GM18498 (cell line): Measurements from ENCODE around the gene CPVL.

Experiments
- ATAC-seq: cut with Tn5 transposase; IDR thresholded peaks from one replicate; pipeline ENCODE4 v1.9.1; 2021; ENCODE audit warnings: mild to moderate bottlenecking, moderate library complexity; ENCODE audit not compliant: unreplicated experiment

CPVL gene

DNA sequence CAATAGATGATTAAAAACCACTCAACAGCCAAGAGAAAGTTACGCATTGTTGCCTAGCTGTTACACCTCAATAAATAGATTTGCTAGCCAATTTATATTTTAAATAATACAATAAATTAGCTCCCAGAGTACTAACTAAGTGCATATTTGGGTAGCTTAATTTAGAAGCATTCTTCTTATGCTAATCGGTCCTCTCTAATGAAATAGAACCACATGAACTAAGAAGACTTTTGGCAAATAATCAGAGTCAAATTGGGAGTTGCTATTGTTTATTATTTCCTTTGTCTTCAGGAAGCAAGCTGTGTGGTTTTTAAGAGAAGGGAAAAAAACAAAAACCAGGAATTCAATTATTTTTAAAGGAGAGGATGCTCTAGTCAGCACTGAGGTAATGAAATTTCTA, 139.2 kb downstream of the CPVL start:
- ATAC-seq: no peak

- no peak for ATAC-seq
These were observed 140.5 kb downstream of the CPVL start for GRCh38 chr7:29005829-29006228.

- ATAC-seq: no peak
These were observed 140.9 kb downstream of the CPVL start for GRCh38 chr7:29005406-29005805.

DNA sequence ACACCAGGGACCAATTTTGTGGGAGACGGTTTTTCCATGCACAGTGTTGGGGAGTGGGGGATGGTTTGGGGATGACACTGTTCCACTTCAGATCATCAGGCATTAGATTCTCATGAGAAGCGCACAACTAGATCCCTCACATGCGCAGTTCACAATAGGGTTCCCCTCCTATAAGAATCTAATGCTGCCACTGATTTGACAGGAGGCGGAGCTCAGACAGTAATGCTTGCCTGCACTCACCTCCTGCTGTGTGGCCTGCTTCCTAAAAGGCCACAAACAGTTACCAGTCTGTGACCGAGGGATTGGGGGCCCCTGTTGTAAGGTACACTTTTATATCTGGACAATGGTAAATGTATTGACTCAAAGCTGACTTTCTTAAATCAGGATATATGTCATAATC, 142.6 kb downstream of the CPVL start:
- ATAC-seq: no peak

- no peak for ATAC-seq
These were observed 145.6 kb downstream of the CPVL start for GRCh38 chr7:29000717-29001076.

DNA sequence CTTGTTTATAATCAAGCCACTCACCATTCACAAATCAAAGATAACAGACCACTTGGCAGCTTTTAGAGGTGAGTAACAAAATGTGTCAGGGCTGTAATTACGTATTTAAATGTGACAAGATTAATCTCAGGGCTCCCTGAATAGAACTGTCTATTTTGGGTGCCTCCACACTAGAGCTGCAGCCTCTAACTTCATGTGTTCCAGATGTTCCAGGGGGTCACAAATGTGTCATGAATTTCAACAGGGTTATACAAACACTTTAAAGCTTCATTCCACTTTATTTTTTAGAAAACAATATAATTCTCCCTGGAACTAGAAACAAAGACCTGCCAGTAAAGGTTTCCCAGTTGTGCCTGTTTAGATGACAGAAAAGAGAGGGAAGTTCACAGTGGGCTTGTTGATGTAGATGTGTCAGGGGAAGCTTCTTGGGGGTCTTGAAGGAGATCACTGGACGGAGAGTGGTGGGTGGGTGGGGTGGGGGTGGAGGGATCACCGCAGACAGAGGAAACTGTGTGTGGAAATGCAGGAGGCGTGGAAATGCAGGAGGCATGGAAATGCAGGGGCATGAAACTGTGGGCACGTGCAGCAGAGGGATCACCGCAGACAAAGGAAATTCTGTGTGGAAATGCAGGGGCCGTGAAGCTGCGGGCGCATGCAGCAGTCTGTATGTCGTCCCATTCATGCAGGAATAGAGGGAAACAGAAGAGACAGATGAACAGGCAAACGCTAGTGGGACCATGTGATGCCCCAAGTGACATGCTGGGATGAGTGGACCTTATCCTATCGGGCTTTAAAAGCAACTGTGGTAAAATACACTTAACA, 146.2 kb downstream of the CPVL start:
- ATAC-seq: no peak

DNA sequence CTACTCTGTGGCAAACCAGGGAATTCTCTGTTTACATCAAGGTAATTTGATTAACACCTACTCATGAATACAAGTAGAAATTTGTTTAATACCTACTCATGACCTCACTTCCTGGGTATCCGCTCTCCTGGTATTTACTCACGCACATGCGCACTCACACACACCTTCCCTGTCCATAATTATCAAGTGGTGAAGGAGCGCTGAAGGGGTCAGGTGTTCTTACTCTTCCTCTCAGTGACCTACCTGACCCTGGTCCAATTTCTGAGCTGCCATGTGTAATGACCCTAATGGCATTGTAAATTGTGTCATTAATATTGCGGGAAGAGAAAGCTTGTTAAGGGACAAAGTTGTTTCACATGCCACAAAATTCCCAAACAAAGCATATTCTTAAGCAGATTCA, 146.9 kb downstream of the CPVL start:
- no peak for ATAC-seq

- no peak for ATAC-seq
These were observed 148.2 kb downstream of the CPVL start for GRCh38 chr7:28998105-28998504.

- ATAC-seq: no peak
These were observed 149.5 kb downstream of the CPVL start for GRCh38 chr7:28996836-28997235.

- no peak for ATAC-seq
These were observed 153.0 kb downstream of the CPVL start for GRCh38 chr7:28993371-28993770.

GRCh38 chr7:28992798-28993197, 153.5 kb downstream of the CPVL start:
- ATAC-seq: no peak

DNA sequence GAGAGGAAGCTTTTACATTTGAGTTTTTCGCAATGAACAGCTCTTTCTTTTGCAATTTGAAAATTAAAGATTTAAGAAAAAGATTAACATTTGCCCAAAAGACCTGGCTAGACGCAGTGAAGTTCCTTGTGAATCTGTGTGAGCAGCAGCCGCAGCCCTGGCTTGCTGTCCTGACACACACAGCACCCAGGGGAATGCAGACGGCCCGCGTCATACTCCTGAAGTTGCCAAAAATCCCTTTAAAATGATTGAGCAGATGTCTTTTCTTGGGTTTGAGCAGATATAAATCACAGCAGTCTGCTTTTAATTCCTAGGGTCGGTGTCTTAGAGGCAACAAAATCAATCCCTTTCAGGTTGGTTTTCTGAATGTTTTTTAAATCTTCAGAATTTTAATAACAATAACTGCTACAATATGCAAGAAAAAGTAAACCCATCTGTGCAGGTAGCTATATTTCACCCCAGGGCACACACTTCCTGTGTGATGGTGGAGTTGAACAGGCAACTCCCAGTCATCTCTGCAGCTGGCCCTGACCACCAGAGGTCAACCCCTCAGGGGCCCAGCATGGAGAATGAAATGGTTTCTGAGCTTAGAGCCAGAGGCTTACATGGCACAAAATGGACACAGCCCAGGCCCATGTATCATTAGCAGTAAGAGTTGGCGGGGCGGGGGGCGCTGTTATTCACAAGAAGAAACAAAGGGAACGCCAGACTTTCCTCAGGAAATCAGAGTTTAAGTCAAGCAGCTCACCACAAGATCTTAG, 156.0 kb downstream of the CPVL start:
- no peak for ATAC-seq

- ATAC-seq: no peak
These were observed 156.9 kb downstream of the CPVL start for GRCh38 chr7:28989211-28989980.

DNA sequence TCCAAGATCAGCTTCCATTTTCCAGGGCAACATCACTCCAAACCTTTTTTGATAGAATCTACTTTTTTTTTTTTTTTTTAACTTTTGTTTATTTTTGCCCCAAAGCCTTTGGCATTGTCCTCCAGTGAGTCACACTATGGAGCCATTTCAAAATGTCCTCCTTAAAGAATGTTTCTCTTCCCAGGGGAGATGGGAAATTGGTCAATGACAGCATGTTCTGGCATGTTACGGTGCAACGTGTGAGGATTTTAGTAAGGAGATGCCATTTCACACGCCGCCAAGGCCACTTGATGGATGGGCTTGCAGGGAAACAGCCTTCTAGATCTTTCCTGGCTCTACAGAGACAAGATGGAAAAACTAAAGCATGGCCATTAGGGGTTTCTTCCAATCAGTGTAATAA, 157.5 kb downstream of the CPVL start:
- no peak for ATAC-seq

- no peak for ATAC-seq
These were observed 158.2 kb downstream of the CPVL start for GRCh38 chr7:28988091-28988490.

GRCh38 chr7:28986765-28987110, 159.6 kb downstream of the CPVL start:
- ATAC-seq: no peak

GRCh38 chr7:28986028-28986764, 160.1 kb downstream of the CPVL start:
- no peak for ATAC-seq

GRCh38 chr7:28984631-28985030, 161.7 kb downstream of the CPVL start:
- ATAC-seq: no peak

GRCh38 chr7:28984217-28984616, 162.1 kb downstream of the CPVL start:
- ATAC-seq: no peak

- ATAC-seq: no peak
These were observed 162.7 kb downstream of the CPVL start for GRCh38 chr7:28983396-28984190.
